HEK293T (cell line): ENCODE measurements around the gene TRAPPC2B.
"Not testable (repeated sequence)": the region's sequence is repeated elsewhere in the genome, so short reads cannot be mapped to it uniquely, and the experiment has no call there.

ENCODE experiments used
- ARNT ChIP-seq: fragments of 450-650 bp; IDR thresholded peaks from 2 replicates; pipeline ENCODE4 v1.6.1; 2017; ENCODE audit warnings: mild to moderate bottlenecking
- BHLHE40 ChIP-seq: fragments of 450-650 bp; IDR thresholded peaks from 2 replicates; pipeline ENCODE4 v1.6.1; 2016; ENCODE audit warnings: mild to moderate bottlenecking, moderate library complexity, borderline replicate concordance
- ELF4 ChIP-seq: fragments of 450-650 bp; IDR thresholded peaks from 2 replicates; pipeline ENCODE4 v1.6.1; 2017; ENCODE audit warnings: antibody characterized with exemption
- FOXA1 ChIP-seq: fragments of 450-650 bp; IDR thresholded peaks from 2 replicates; pipeline ENCODE4 v1.6.1; 2016; ENCODE audit warnings: mild to moderate bottlenecking
- FOXM1 ChIP-seq: fragments of 450-650 bp; IDR thresholded peaks from 2 replicates; pipeline ENCODE4 v1.6.1; 2017; ENCODE audit warnings: mild to moderate bottlenecking, borderline replicate concordance
- HDGF ChIP-seq: fragments of 450-650 bp; IDR thresholded peaks from 2 replicates; pipeline ENCODE4 v1.6.1; 2017; ENCODE audit warnings: antibody characterized with exemption, borderline replicate concordance
- LEF1 ChIP-seq: fragments of 450-650 bp; IDR thresholded peaks from 2 replicates; pipeline ENCODE4 v1.6.1; 2017; ENCODE audit warnings: mild to moderate bottlenecking, borderline replicate concordance
- NFRKB ChIP-seq: fragments of 450-650 bp; IDR thresholded peaks from 2 replicates; pipeline ENCODE4 v1.6.1; 2016; ENCODE audit warnings: mild to moderate bottlenecking, moderate library complexity
- SP1 ChIP-seq: fragments of 450-650 bp; IDR thresholded peaks from 2 replicates; pipeline ENCODE4 v1.6.1; 2017
- SUZ12 ChIP-seq: fragments of 450-650 bp; IDR thresholded peaks from 2 replicates; pipeline ENCODE4 v1.6.1; 2016; ENCODE audit warnings: mild to moderate bottlenecking
- TARDBP ChIP-seq: fragments of 450-650 bp; IDR thresholded peaks from 2 replicates; pipeline ENCODE4 v1.6.1; 2016
- ZNF384 ChIP-seq: fragments of 450-650 bp; IDR thresholded peaks from 2 replicates; pipeline ENCODE4 v1.6.1; 2016
- TF ChIP-seq, protein P1 (sequence below): fragments of 450-650 bp; IDR thresholded peaks from 2 replicates; pipeline ENCODE4 v1.6.1; 2016

DNA sequence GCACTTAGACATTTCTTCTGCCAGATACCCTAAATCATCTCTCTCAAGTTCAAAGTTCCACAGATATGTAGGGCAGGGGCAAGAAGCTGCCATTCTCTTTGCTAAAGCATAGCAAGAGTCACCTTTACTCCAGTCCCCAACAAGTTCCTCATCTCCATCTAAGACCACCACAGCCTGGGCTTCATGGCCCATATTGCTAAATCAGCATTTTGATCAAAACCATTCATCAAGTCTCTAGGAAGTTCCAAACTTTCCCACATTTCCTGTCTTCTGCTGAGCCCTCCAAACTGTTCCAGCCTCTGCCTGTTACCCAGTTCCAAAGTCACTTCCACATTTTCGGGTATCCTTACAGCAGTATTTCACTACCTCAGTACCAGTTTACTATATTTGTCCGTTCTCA, 11.3 kb downstream of the TRAPPC2B start:
- TF ChIP-seq, protein P1, sequence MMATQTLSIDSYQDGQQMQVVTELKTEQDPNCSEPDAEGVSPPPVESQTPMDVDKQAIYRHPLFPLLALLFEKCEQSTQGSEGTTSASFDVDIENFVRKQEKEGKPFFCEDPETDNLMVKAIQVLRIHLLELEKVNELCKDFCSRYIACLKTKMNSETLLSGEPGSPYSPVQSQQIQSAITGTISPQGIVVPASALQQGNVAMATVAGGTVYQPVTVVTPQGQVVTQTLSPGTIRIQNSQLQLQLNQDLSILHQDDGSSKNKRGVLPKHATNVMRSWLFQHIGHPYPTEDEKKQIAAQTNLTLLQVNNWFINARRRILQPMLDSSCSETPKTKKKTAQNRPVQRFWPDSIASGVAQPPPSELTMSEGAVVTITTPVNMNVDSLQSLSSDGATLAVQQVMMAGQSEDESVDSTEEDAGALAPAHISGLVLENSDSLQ: not testable (repeated sequence)
- TF ChIP-seq HDGF, TARDBP, SP1, SUZ12, ELF4, NFRKB, BHLHE40, ZNF384, LEF1, ARNT, FOXA1, FOXM1: not testable (repeated sequence)
